ENCODE data around the gene PLEKHG4B. TPM values are rescaled to one million over a fixed set of nuclear protein-coding genes. Genes with fewer than 3 reads are reported as not detected.
"Not testable (repeated sequence)": the region's sequence is repeated elsewhere in the genome, so short reads cannot be mapped to it uniquely, and the experiment has no call there.

Gene PLEKHG4B
- total and polyA plus RNA-seq, 2 experiments from 2014 or later: 9.9 to 20.1 TPM

DNA sequence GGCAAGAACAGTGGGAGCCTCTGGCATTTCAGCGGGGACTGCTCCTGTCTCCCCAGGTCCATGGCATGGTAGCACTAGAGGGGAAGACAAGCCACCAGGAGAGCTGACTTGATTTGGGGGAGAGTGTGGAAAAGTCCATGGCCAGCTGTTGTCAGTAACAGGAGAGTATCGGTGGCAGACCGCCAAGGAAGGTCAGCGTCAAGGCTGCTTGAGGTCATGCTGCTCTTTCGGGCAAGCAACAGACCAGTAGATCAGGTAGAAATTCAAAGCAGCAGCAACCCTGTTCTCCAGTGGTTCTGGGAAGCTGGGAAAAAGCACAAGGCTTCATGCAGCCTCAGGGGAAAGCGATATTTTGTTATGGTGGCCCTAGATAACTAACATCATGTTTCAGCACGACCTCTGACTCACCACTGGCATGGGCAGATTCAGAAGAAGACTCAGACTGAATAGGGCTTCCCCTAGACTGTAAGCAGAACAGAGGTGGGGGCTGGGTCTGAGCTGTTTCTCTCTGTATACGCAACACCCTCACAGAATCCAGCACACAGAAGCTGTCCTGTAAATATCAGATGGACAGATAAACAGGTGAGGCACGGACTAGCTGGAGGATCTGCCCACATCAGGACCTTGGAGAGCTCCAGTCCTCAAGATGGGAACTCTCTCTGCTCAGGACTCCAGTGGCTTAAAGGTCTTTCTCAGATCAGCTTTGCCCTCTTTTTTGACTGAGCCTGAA is 35.2 kb upstream of the PLEKHG4B start:
- Histone ChIP-seq H3K27ac (no peak overlapping the region), H3K4me3 (no peak overlapping the region), H3K36me3 (no peaks in the 10 kb centered on the region), H3K27me3 (peaks cover 49% of the 10 kb centered on the region), H3K9me3 (ENCODE audit: low read depth) (no peaks in the 10 kb centered on the region), H3K4me1 (ENCODE audit: low read depth) (no peaks in the 10 kb centered on the region)
- DNase-seq (ENCODE audit: low read depth in 1 of 2, low spot score in 1 of 2): peak; percentile 49 to 82
- TF ChIP-seq, protein P1, sequence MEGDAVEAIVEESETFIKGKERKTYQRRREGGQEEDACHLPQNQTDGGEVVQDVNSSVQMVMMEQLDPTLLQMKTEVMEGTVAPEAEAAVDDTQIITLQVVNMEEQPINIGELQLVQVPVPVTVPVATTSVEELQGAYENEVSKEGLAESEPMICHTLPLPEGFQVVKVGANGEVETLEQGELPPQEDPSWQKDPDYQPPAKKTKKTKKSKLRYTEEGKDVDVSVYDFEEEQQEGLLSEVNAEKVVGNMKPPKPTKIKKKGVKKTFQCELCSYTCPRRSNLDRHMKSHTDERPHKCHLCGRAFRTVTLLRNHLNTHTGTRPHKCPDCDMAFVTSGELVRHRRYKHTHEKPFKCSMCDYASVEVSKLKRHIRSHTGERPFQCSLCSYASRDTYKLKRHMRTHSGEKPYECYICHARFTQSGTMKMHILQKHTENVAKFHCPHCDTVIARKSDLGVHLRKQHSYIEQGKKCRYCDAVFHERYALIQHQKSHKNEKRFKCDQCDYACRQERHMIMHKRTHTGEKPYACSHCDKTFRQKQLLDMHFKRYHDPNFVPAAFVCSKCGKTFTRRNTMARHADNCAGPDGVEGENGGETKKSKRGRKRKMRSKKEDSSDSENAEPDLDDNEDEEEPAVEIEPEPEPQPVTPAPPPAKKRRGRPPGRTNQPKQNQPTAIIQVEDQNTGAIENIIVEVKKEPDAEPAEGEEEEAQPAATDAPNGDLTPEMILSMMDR (IDR thresholded peaks at IDR 0.05; ENCODE audit: low read depth, low read length): no peak

DNA sequence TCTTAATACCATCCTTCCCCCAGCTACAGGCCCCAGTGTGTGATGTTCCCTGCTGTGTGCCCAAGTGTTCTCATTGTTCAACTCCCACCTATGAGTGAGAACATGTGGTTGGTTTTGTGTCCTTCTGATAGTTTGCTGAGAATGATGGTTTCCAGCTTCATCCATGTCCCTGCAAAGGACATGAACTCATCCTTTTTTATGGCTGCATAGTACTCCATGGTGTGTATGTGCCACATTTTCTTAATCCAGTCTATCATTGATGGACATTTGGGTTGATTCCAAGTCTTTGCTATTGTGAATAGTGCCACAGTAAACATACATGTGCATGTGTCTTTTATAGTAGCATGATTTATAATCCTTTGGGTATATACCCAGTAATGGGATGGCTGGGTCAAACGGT is 31.7 kb upstream of the PLEKHG4B start:
- not testable (repeated sequence) for H3K36me3 ChIP-seq; H3K4me3 ChIP-seq; DNase-seq (ENCODE audit: low read depth in 1 of 2, low spot score in 1 of 2)

DNA sequence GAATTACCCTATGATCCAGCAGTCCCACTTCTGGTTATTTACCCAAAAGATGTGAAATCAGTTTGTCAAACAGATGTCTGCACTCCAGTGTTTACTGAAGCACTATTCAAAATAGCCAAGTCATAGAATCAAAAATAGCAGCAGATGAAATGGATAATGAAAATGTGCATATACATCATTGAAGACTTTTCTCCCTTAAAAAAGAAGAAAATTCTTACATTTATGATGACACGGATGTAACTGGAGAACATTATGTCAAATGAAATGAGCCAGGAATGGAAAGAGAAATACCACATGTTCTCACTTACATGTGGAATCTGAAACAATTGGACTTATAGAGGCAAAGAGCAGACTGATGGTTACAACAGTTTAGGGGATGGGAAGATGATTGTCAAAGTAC is 21.5 kb upstream of the PLEKHG4B start:
- H3K4me3 ChIP-seq: no peak overlapping the region
- TF ChIP-seq, protein P1 (IDR thresholded peaks at IDR 0.05; ENCODE audit: low read depth, low read length): no peak
- peaks cover 10% of the 10 kb centered on the region for H3K4me1 ChIP-seq (ENCODE audit: low read depth)
- H3K27me3 ChIP-seq: no peaks in the 10 kb centered on the region
- no peak for DNase-seq (ENCODE audit: low read depth in 1 of 2, low spot score in 1 of 2)
- H3K27ac ChIP-seq: no peak overlapping the region
- H3K36me3 ChIP-seq: no peaks in the 10 kb centered on the region
- no peaks in the 10 kb centered on the region for H3K9me3 ChIP-seq (ENCODE audit: low read depth)

More for the DNA sequence above, 31.7 kb upstream of the PLEKHG4B start:
- peaks cover 14% of the 10 kb centered on the region for H3K27me3 ChIP-seq
- not testable (repeated sequence) for H3K4me1 ChIP-seq (ENCODE audit: low read depth); H3K27ac ChIP-seq; H3K9me3 ChIP-seq (ENCODE audit: low read depth)

DNA sequence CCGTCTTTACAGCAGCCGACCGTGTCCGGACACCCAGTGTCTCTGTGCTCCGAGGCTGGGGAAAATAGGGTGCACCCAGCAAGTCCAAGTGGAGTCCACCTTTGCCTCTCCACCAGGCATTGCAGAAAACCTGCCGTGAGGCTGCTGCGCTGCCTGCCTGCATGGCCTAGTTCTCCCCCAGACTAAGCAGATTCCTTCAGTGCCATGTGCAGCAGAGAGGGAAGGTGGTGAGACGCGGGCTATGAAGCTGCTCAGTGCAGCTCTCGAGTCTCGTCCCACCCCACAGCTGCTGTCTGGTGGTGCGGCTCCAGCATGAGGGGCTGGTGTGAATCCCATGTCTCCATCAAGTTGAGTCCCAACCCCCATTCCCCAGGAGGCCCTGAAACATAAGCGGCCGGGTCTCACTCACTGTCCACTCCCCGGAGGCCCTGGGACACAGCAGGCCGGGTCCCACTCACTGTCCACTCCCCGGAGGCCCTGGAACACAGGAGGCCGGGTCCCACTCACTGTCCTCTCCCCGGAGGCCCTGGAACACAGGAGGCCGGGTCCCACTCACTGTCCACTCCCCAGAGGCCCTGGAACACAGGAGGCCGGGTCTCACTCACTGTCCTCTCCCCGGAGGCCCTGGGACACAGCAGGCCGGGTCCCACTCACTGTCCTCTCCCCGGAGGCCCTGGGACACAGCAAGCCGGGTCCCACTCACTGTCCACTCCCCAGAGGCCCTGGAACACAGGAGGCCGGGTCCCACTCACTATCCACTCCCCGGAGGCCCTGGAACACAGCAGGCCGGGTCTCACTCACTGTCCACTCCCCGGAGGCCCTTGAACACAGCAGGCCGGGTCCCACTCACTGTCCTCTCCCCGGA is 19.4 kb upstream of the PLEKHG4B start:
- not testable (repeated sequence) for H3K36me3 ChIP-seq; DNase-seq (ENCODE audit: low read depth in 1 of 2, low spot score in 1 of 2); H3K27ac ChIP-seq; H3K4me3 ChIP-seq; H3K9me3 ChIP-seq (ENCODE audit: low read depth); H3K27me3 ChIP-seq
- peaks cover 10% of the 10 kb centered on the region for H3K4me1 ChIP-seq (ENCODE audit: low read depth)

DNA sequence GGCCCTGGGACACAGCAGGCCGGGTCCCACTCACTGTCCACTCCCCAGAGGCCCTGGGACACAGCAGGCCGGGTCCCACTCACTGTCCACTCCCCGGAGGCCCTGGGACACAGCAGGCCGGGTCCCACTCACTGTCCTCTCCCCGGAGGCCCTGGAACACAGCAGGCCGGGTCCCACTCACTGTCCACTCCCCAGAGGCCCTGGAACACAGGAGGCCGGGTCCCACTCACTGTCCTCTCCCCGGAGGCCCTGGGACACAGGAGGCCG is 18.9 kb upstream of the PLEKHG4B start:
- not testable (repeated sequence) for H3K4me3 ChIP-seq; H3K9me3 ChIP-seq (ENCODE audit: low read depth); H3K36me3 ChIP-seq; H3K27ac ChIP-seq; DNase-seq (ENCODE audit: low read depth in 1 of 2, low spot score in 1 of 2); H3K27me3 ChIP-seq
- peaks cover 10% of the 10 kb centered on the region for H3K4me1 ChIP-seq (ENCODE audit: low read depth)

DNA sequence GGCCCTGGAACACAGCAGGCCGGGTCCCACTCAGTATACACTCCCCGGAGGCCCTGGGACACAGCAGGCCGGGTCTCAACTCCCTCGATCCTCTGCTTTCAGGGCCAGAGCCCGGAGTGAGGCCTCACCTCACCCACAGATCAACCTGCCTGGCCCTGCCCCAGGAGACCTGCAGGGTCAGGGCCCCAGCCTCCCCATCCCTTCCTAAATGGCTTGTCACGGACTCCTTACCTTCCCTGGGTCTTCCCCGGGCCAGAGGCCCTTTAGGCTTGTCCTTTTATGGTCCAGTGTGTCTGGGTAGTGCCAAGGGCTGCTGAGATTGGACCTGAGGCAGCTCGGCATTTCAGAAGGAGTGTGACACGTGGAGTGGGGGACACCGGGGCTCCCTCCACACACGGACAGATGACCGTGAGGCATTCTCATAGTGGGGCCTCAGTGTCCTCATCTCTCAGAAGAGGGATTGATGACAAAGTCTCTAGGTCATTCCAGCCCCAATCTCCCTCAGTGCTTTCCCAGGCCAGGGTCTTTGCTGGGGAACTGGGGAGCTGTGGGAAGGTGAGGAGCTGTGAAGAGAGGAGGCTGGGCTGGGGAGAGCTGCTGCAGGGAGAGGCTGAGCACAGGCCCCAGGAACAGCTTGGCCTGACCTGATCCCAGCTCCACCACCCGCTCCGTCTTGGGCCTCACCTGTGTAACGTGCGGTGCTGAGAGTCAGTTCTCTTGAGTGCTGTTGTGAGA is 18.0 kb upstream of the PLEKHG4B start:
- Histone ChIP-seq H3K4me1 (ENCODE audit: low read depth) (peaks cover 10% of the 10 kb centered on the region), H3K9me3 (ENCODE audit: low read depth) (no peaks in the 10 kb centered on the region), H3K27ac (no peak overlapping the region), H3K36me3 (no peaks in the 10 kb centered on the region), H3K4me3 (no peak overlapping the region), H3K27me3 (no peaks in the 10 kb centered on the region)
- TF ChIP-seq, protein P1 (IDR thresholded peaks at IDR 0.05; ENCODE audit: low read depth, low read length): no peak
- DNase-seq (ENCODE audit: low read depth in 1 of 2, low spot score in 1 of 2): no peak
